ENCODE results near the gene ZNF276. TPM values are rescaled to one million over a fixed set of nuclear protein-coding genes. Genes with fewer than 3 reads are reported as not detected.

Gene ZNF276
- total and polyA plus RNA-seq, 4 donors: 24.4 to 61.3 (median 42.0) TPM

DNA sequence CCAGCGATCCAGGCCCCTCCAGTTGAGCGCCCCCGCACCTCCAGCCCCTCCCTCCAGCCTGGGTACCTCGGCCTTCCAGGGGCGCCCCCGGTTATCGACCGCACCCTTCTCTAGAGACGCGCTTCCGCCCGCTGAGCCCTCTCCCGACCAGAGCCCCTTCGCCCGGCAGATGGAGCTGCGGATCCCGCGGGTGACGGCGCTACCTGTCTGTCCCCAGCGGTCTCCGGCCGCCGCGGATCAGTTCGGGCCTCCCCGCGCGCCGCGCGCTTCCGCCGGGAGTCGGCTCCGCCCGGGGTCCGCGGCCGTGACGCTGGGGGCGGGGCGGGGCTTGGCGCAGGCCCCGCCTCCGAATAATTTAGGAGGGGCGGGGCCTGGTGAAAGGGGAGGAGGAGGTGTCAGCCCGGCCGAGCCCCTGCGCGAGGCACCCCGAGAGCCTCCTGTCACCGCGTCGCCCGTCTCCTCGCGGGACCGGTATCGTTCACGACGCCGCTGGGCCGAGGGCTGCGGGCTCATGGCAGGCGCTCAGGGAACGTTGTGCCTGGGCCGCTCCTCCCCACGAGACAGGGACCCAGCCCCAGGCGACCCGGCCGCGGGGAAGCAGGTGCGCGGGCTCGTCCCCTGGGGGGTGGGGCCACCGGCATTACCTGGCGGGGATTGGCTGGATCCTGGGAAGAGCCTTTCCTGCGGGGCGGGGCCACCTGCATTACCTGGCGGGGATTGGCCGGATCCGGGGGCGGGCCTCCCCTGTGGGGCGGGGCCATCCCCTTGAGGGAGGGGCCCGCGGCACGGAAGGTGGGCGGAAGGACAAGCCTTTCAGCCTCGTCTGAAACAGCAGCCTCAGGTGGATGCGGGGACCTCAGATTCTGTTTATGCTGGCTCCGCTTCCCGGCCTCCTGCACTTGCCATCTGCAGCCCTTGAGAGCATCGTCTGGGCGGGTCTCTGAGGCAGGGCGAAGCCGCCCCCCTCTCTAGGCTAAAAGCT lies 19.6 kb upstream of the ZNF276 start, which contains the start of gene SPATA2L:
TSS of gene SPATA2L (minus strand) at position 281 of the 982 bp plus-strand sequence. CDS start 473 bp downstream, outside the sequence.
- Histone ChIP-seq H3K36me3 (ENCODE audit: control insufficient read depth, insufficient read depth, low read length) (peaks cover 26% of the 10 kb centered on the region), H3K27me3 (ENCODE audit: control insufficient read depth, insufficient read depth, low read length) (no peaks in the 10 kb centered on the region), H3K9me3 (ENCODE audit: control insufficient read depth, insufficient read depth, low read length) (no peaks in the 10 kb centered on the region), H3K4me3 (ENCODE audit: low read depth, low read length) (peak within 1 kb of the TSS; percentile 72), H3K4me1 (ENCODE audit: control insufficient read depth, insufficient read depth, low read length) (peaks cover 46% of the 10 kb centered on the region), H3K27ac (ENCODE audit: low read depth, low read length) (peak within 1 kb of the TSS; percentile 90)
- WGBS (ENCODE audit: insufficient coverage): under 1% methylated on average over 97 of the region's 97 CpGs
- peak in 5 of 6 donors; percentile 66 to 98 (median 82) for DNase-seq (ENCODE audit: low read depth in 4 of 6, low spot score in 6 of 6)

- no peak for DNase-seq (ENCODE audit: low read depth in 4 of 6, low spot score in 6 of 6)
- Histone ChIP-seq H3K9me3 (ENCODE audit: control insufficient read depth, insufficient read depth, low read length) (no peaks in the 10 kb centered on the region), H3K4me1 (ENCODE audit: control insufficient read depth, insufficient read depth, low read length) (peaks cover 34% of the 10 kb centered on the region), H3K36me3 (ENCODE audit: control insufficient read depth, insufficient read depth, low read length) (peaks cover 36% of the 10 kb centered on the region), H3K27ac (ENCODE audit: low read depth, low read length) (no peak overlapping the region), H3K27me3 (ENCODE audit: control insufficient read depth, insufficient read depth, low read length) (no peaks in the 10 kb centered on the region), H3K4me3 (ENCODE audit: low read depth, low read length) (no peak overlapping the region)
- WGBS (ENCODE audit: insufficient coverage): 66% methylated on average over 13 of the region's 13 CpGs
These were observed 17.1 kb upstream of the ZNF276 start for GRCh38 chr16:89704281-89704680.

DNA sequence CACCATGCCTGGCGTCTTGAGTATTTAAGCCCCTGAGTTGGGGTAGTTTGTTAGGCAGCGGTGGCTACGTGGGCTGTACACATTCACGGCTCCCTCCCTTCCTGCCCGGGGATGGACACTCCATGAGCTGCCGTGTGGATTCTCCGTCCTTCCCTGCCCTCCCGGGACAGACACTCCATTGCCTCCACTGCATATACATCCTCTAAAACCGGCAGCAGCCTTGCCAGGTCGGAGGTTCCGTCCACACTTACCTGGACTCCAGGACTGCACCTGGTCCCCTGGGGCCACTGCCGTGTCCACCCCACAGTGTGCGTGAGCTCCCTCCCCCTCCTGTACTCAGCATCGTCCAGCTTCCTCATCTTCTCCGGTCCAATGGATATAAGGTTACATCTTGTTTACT lies 16.3 kb upstream of the ZNF276 start:
- Histone ChIP-seq H3K4me3 (ENCODE audit: low read depth, low read length) (no peak overlapping the region), H3K27ac (ENCODE audit: low read depth, low read length) (no peak overlapping the region), H3K36me3 (ENCODE audit: control insufficient read depth, insufficient read depth, low read length) (peaks cover 40% of the 10 kb centered on the region), H3K4me1 (ENCODE audit: control insufficient read depth, insufficient read depth, low read length) (peaks cover 29% of the 10 kb centered on the region), H3K27me3 (ENCODE audit: control insufficient read depth, insufficient read depth, low read length) (no peaks in the 10 kb centered on the region), H3K9me3 (ENCODE audit: control insufficient read depth, insufficient read depth, low read length) (no peaks in the 10 kb centered on the region)
- DNase-seq (ENCODE audit: low read depth in 4 of 6, low spot score in 6 of 6): no peak
- WGBS (ENCODE audit: insufficient coverage): 81% methylated on average over 11 of the region's 15 CpGs

DNA sequence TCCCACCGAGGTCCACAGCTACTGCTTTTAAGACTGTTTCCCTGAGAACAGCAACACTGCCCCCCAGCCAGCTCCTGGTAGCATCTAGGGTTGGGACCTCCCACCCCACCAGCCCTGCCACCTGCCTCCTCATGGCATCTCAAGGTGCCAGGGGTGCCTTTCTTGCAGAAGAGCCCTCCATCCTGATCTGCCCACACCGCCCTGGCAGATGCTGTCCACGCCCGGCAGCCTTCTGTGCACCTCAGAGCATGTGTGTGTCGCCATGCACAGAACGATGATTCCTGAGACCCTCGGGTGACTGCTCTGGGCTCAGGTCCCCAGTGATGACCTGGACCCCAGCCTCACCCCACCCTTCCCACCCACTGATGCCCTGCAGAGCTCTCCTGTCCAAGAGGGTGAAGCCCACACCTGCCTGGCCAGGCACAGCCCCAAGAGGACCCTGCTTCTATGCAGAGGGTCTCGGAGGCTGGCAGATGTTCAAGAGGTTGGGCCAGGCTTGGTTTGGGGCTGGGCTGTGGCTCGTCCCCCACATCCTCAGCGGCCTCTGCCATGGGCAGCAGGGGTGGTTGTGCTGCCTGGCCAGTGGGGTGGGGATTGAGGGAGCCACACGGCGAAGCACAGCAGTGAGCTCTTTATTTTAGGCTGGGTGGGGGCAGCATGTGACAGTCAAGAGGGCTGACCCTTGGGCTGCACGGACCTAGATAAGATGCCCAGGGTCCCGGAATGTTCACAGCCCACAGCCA lies 14.6 kb upstream of the ZNF276 start:
- H3K36me3 ChIP-seq (ENCODE audit: control insufficient read depth, insufficient read depth, low read length): peaks cover 55% of the 10 kb centered on the region
- no peaks in the 10 kb centered on the region for H3K27me3 ChIP-seq (ENCODE audit: control insufficient read depth, insufficient read depth, low read length)
- no peaks in the 10 kb centered on the region for H3K9me3 ChIP-seq (ENCODE audit: control insufficient read depth, insufficient read depth, low read length)
- peaks cover 24% of the 10 kb centered on the region for H3K4me1 ChIP-seq (ENCODE audit: control insufficient read depth, insufficient read depth, low read length)
- H3K4me3 ChIP-seq (ENCODE audit: low read depth, low read length): no peak overlapping the region
- DNase-seq (ENCODE audit: low read depth in 4 of 6, low spot score in 6 of 6): no peak
- no peak overlapping the region for H3K27ac ChIP-seq (ENCODE audit: low read depth, low read length)
- WGBS (ENCODE audit: insufficient coverage): 76% methylated on average over 11 of the region's 14 CpGs

DNA sequence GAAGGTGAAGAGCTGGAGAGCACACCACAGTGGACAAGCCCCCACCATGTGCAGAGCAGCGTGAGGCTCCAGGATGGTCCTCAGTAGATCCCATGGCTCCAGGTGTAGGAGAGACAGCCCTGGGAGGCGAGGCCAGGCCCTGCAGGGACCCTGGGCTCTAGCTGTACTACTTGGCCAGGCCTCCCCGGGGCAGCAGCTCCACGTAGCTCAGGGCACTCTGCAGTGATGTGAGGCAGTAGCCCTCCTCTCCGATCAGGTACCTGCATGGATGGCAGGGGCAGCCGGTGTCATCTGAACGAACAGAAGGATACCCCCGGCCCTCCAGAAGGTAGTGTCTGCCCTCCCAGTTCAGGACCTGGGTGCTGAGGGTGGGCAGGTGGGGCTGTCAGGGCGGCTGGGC lies 13.6 kb upstream of the ZNF276 start:
- no peaks in the 10 kb centered on the region for H3K27me3 ChIP-seq (ENCODE audit: control insufficient read depth, insufficient read depth, low read length)
- no peaks in the 10 kb centered on the region for H3K9me3 ChIP-seq (ENCODE audit: control insufficient read depth, insufficient read depth, low read length)
- no peak for DNase-seq (ENCODE audit: low read depth in 4 of 6, low spot score in 6 of 6)
- H3K4me3 ChIP-seq (ENCODE audit: low read depth, low read length): no peak overlapping the region
- H3K27ac ChIP-seq (ENCODE audit: low read depth, low read length): no peak overlapping the region
- peaks cover 63% of the 10 kb centered on the region for H3K36me3 ChIP-seq (ENCODE audit: control insufficient read depth, insufficient read depth, low read length)
- H3K4me1 ChIP-seq (ENCODE audit: control insufficient read depth, insufficient read depth, low read length): peaks cover 26% of the 10 kb centered on the region
- 93% methylated on average over 9 of the region's 9 CpGs for WGBS (ENCODE audit: insufficient coverage)

DNA sequence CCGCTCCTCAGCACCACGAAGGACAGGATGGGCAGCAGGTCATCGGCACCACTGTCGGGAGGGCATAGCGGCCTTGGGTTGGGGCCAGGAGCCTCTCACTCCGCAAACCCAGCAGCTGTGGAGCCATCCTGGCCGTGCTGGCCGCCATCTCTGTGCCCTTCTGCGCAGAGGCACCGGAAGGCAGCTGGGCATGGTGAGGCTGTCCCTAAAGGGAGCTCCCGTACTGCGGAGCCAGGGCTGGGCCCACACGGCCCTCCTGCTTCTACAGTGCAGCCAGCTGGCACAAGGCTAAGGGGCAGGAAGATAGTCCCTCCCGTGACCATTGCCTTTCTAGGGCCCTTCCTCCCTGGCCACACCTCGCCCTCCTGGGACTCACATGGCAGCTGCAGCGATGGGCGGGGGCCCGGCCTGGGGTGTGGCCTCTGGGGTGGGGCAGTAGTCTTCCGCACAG lies 12.8 kb upstream of the ZNF276 start:
- peaks cover 28% of the 10 kb centered on the region for H3K4me1 ChIP-seq (ENCODE audit: control insufficient read depth, insufficient read depth, low read length)
- 85% methylated on average over 19 of the region's 19 CpGs for WGBS (ENCODE audit: insufficient coverage)

GRCh38 chr16:89709166-89709565 lies 12.2 kb upstream of the ZNF276 start:
- Histone ChIP-seq H3K4me3 (ENCODE audit: low read depth, low read length) (no peak overlapping the region), H3K4me1 (ENCODE audit: control insufficient read depth, insufficient read depth, low read length) (peaks cover 28% of the 10 kb centered on the region), H3K27ac (ENCODE audit: low read depth, low read length) (no peak overlapping the region), H3K9me3 (ENCODE audit: control insufficient read depth, insufficient read depth, low read length) (no peaks in the 10 kb centered on the region), H3K27me3 (ENCODE audit: control insufficient read depth, insufficient read depth, low read length) (no peaks in the 10 kb centered on the region), H3K36me3 (ENCODE audit: control insufficient read depth, insufficient read depth, low read length) (peaks cover 63% of the 10 kb centered on the region)
- WGBS (ENCODE audit: insufficient coverage): 66% methylated on average over 10 of the region's 10 CpGs
- DNase-seq (ENCODE audit: low read depth in 4 of 6, low spot score in 6 of 6): no peak

More for the DNA sequence above, 12.8 kb upstream of the ZNF276 start:
- no peak for DNase-seq (ENCODE audit: low read depth in 4 of 6, low spot score in 6 of 6)
- peaks cover 63% of the 10 kb centered on the region for H3K36me3 ChIP-seq (ENCODE audit: control insufficient read depth, insufficient read depth, low read length)
- no peaks in the 10 kb centered on the region for H3K9me3 ChIP-seq (ENCODE audit: control insufficient read depth, insufficient read depth, low read length)
- no peak overlapping the region for H3K27ac ChIP-seq (ENCODE audit: low read depth, low read length)
- H3K27me3 ChIP-seq (ENCODE audit: control insufficient read depth, insufficient read depth, low read length): no peaks in the 10 kb centered on the region
- no peak overlapping the region for H3K4me3 ChIP-seq (ENCODE audit: low read depth, low read length)

GRCh38 chr16:89709716-89710432 lies 11.5 kb upstream of the ZNF276 start:
- H3K4me1 ChIP-seq (ENCODE audit: control insufficient read depth, insufficient read depth, low read length): peaks cover 28% of the 10 kb centered on the region
- H3K36me3 ChIP-seq (ENCODE audit: control insufficient read depth, insufficient read depth, low read length): peaks cover 69% of the 10 kb centered on the region
- no peak overlapping the region for H3K27ac ChIP-seq (ENCODE audit: low read depth, low read length)
- no peak overlapping the region for H3K4me3 ChIP-seq (ENCODE audit: low read depth, low read length)
- H3K27me3 ChIP-seq (ENCODE audit: control insufficient read depth, insufficient read depth, low read length): no peaks in the 10 kb centered on the region
- WGBS (ENCODE audit: insufficient coverage): 80% methylated on average over 18 of the region's 19 CpGs
- DNase-seq (ENCODE audit: low read depth in 4 of 6, low spot score in 6 of 6): no peak
- H3K9me3 ChIP-seq (ENCODE audit: control insufficient read depth, insufficient read depth, low read length): no peaks in the 10 kb centered on the region

Measured in spinal cord (tissue), 10 donors.